HepG2 (cell line): ENCODE results near the gene ARCN1. TPM values are rescaled to one million over a fixed set of nuclear protein-coding genes. Genes with fewer than 3 reads are reported as not detected.

Experiments
- ATAC-seq: fragments of 200-7000 bp; cut with Tn5 transposase; 3 replicates; pipeline ENCODE4 v1.9.1; 2020; ENCODE audit warnings: mild to moderate bottlenecking, moderate library complexity
- BruUV-seq: library from RNA; stranded (reverse); fragments of 400-500 nt; replicated peaks from 2 replicates; lab custom pipeline; 2021; lab: Mats Ljungman, UMichigan
- CTCF ChIA-PET: fragments of 300-600 bp; formaldehyde crosslinking; extraction: SDS; loops from one replicate; lab custom pipeline; 2021; ENCODE audit warnings: low total read pairs, inconsistent platforms, low intra/inter-chr PET ratio; lab: Yijun Ruan, JAX
- POLR2A ChIA-PET: fragments of 350-600 bp; sonication (Branson Sonifier 250); formaldehyde crosslinking; loops from one replicate; lab custom pipeline; 2020; ENCODE audit warnings: antibody characterized with exemption, inconsistent platforms; lab: Yijun Ruan, JAX
- DNase-seq: peaks from one replicate; pipeline ENCODE4 v3.0.0-alpha.2; 2015; ENCODE audit warnings: low spot score
- FAIRE-seq: peaks from 3 replicates; lab custom pipeline; 2011; peaks lifted over from hg19 to GRCh38; lab: Jason Lieb, UNC
- H2AFZ ChIP-seq: one replicate; pipeline ENCODE4 v1.6.1; 2011; ENCODE audit warnings: low read length, inconsistent platforms
- H3K27ac ChIP-seq: fragments of 300-600 bp; 3 replicates; pipeline ENCODE4 v1.8.0; 2011; ENCODE audit warnings: mixed run types, mild to moderate bottlenecking, mixed read lengths, low read length, inconsistent platforms; ENCODE audit not compliant: insufficient read depth; ENCODE audit errors: extremely low read length
- H3K27me3 ChIP-seq, 2 experiments: fragments of 200-600 bp in 1 of 2; 2 replicates in 1 of 2; 3 replicates in 1 of 2; pipeline versions ENCODE4 v1.6.0 to v1.8.0; 2011; ENCODE audit warnings: low read length in 2 of 2, mild to moderate bottlenecking in 2 of 2, moderate library complexity in 2 of 2, inconsistent platforms in 1 of 2; ENCODE audit not compliant: insufficient read depth in 2 of 2, control insufficient read depth in 1 of 2
- H3K36me3 ChIP-seq, 2 experiments: fragments of 200-600 bp in 1 of 2; replicated peaks in 1 of 2; 2 replicates in 1 of 2; 3 replicates in 1 of 2; pipeline versions ENCODE4 v1.5.1 to v1.8.0; 2011; ENCODE audit warnings: low read length in 2 of 2, inconsistent platforms in 1 of 2; ENCODE audit not compliant: insufficient read depth in 2 of 2, control insufficient read depth in 1 of 2
- H3K4me1 ChIP-seq: 2 replicates; pipeline ENCODE4 v1.5.1; 2012; ENCODE audit warnings: low read length, inconsistent platforms; ENCODE audit not compliant: insufficient read depth
- H3K4me2 ChIP-seq: 2 replicates; pipeline ENCODE4 v1.6.0; 2011; ENCODE audit warnings: low read depth, low read length, inconsistent platforms
- H3K4me3 ChIP-seq, 3 experiments: fragments of 200-600 bp in 1 of 3; sonication (generic), shearing (Covaris generic) in 1 of 3; replicated peaks in 1 of 3; 2 replicates each; pipeline ENCODE4 v1.5.1; 2011 to 2016; ENCODE audit warnings: low read length in 3 of 3, inconsistent platforms in 2 of 3, low read depth in 2 of 3, mild to moderate bottlenecking in 2 of 3, control low read depth in 1 of 3, mixed read lengths in 1 of 3; ENCODE audit not compliant: insufficient read depth in 1 of 3
- H3K79me2 ChIP-seq: one replicate; pipeline ENCODE4 v1.6.1; 2011; ENCODE audit warnings: low read length, inconsistent platforms; ENCODE audit not compliant: insufficient read depth
- H3K9ac ChIP-seq: 2 replicates; pipeline ENCODE4 v1.6.0; 2011; ENCODE audit warnings: mild to moderate bottlenecking, low read depth, low read length, inconsistent platforms; ENCODE audit not compliant: insufficient read depth
- H3K9me3 ChIP-seq: 2 replicates; pipeline ENCODE4 v1.5.1; 2012; ENCODE audit warnings: mild to moderate bottlenecking, low read length
- H4K20me1 ChIP-seq: 2 replicates; pipeline ENCODE4 v1.6.0; 2011; ENCODE audit warnings: inconsistent platforms, mild to moderate bottlenecking, low read length, moderate library complexity; ENCODE audit not compliant: insufficient read depth
- ATF7 ChIP-seq, 2 experiments: fragments of 450-650 bp in 1 of 2; sonication (generic) in 1 of 2; formaldehyde crosslinking in 1 of 2; IDR thresholded peaks; 2 replicates each; pipeline versions ENCODE4 v1.4.0 to v1.6.1; 2016 to 2020; ENCODE audit warnings: antibody characterized with exemption in 1 of 2, mild to moderate bottlenecking in 1 of 2, missing genetic modification reagents in 1 of 2
- CREM ChIP-seq, 2 experiments: sonication (generic) in 1 of 2; formaldehyde crosslinking in 1 of 2; IDR thresholded peaks; 2 replicates each; pipeline versions ENCODE4 v1.4.0 to v1.6.1; 2016 to 2020; ENCODE audit warnings: antibody characterized with exemption in 1 of 2, mild to moderate bottlenecking in 1 of 2, missing genetic modification reagents in 1 of 2
- FOSL1 ChIP-seq: sonication (generic); formaldehyde crosslinking; IDR thresholded peaks from 2 replicates; pipeline ENCODE4 v1.9.0; 2021; ENCODE audit warnings: missing genetic modification reagents, borderline replicate concordance
- HOXD1 ChIP-seq: sonication (generic); formaldehyde crosslinking; IDR thresholded peaks from 2 replicates; pipeline ENCODE4 v1.5.0; 2020; ENCODE audit warnings: missing genetic modification reagents
- MTA3 ChIP-seq: sonication (generic); formaldehyde crosslinking; IDR thresholded peaks from 2 replicates; pipeline ENCODE4 v1.4.0; 2020; ENCODE audit warnings: missing genetic modification reagents
- MYNN ChIP-seq: sonication (generic); formaldehyde crosslinking; IDR thresholded peaks from 2 replicates; pipeline ENCODE4 v1.4.0; 2020; ENCODE audit warnings: mild to moderate bottlenecking, low read depth, missing genetic modification reagents
- SP4 ChIP-seq: sonication (generic); formaldehyde crosslinking; IDR thresholded peaks from 2 replicates; pipeline ENCODE4 v1.8.1; 2023; ENCODE audit warnings: mild to moderate bottlenecking, missing genetic modification reagents
- ZMYM4 ChIP-seq: sonication (generic); formaldehyde crosslinking; IDR thresholded peaks from 2 replicates; pipeline ENCODE4 v1.8.1; 2023; ENCODE audit warnings: mild to moderate bottlenecking, missing genetic modification reagents
- ZNF282 ChIP-seq: fragments of 450-650 bp; IDR thresholded peaks from 2 replicates; pipeline ENCODE4 v1.6.1; 2018; ENCODE audit not compliant: partially characterized antibody
- ZNF839 ChIP-seq: sonication (generic); formaldehyde crosslinking; IDR thresholded peaks from 2 replicates; pipeline ENCODE4 v1.4.0; 2020; ENCODE audit warnings: missing genetic modification reagents, mild to moderate bottlenecking, borderline replicate concordance
- ZSCAN12 ChIP-seq: sonication (generic); formaldehyde crosslinking; IDR thresholded peaks from 2 replicates; pipeline ENCODE4 v1.9.0; 2021; ENCODE audit warnings: mild to moderate bottlenecking, missing genetic modification reagents
- WGBS: methylation state at CpG from one replicate; pipeline ENCODE4 v1.1.6; 2017; ENCODE audit warnings: low lambda C conversion rate; 5-methylcytosine and 5-hydroxymethylcytosine counted together
- in situ Hi-C: cut with HindIII; loops from 2 replicates; pipeline ENCODE4 v1.10.0; 2017; ENCODE audit warnings: low pct_unique_long_range_greater_than_20kb; ENCODE audit not compliant: extremely low pct_ligation_motif_present
- intact Hi-C: fragments of 100-400 bp; cut with micrococcal nuclease; formaldehyde crosslinking; loops from one replicate; pipeline ENCODE4 v1.10.0; 2022; ENCODE audit not compliant: unreplicated experiment
- polyA plus RNA-seq, 8 experiments: library from polyadenylated mRNA; depleted of rRNA in 3 of 8; stranded (reverse) in 7 of 8; unstranded in 1 of 8; fragments of >200 nt; fragmentation: Illumina TruSeq in 4 of 8; extraction: Trizol in 4 of 8; gene quantifications; 2 replicates each; pipeline versions ENCODE4 v1.2.1 to v1.2.3, GENCODE V29; 2011 to 2016; ENCODE audit warnings: low read depth in 4 of 8, missing spikeins in 1 of 8, mixed read lengths in 1 of 8; ENCODE audit not compliant: insufficient read depth in 1 of 8
- total RNA-seq, 5 experiments: library from RNA; depleted of rRNA; stranded (reverse); fragments of >200 nt; fragmentation: Illumina TruSeq; extraction: Trizol; gene quantifications; 2 replicates each; pipeline ENCODE4 v1.2.3, GENCODE V29; 2016; ENCODE audit warnings: low read depth in 1 of 5
- TF ChIP-seq, protein P1 (sequence below): sonication (generic); formaldehyde crosslinking; IDR thresholded peaks from 2 replicates; pipeline ENCODE4 v1.4.0; 2020; ENCODE audit warnings: missing genetic modification reagents, borderline replicate concordance
- TF ChIP-seq, protein P2 (sequence below): sonication (generic); formaldehyde crosslinking; IDR thresholded peaks from 2 replicates; pipeline ENCODE4 v1.9.0; 2021; ENCODE audit warnings: missing genetic modification reagents, borderline replicate concordance
- TF ChIP-seq, protein P3 (sequence below): sonication (generic); formaldehyde crosslinking; IDR thresholded peaks from 2 replicates; pipeline ENCODE4 v1.5.0; 2020; ENCODE audit warnings: missing genetic modification reagents

Gene ARCN1
- total and polyA plus RNA-seq, 2 of the 13 experiments (the other 11 are each of a cell fraction or from before 2014, with no cell fraction given) = 148 to 200 TPM

DNA sequence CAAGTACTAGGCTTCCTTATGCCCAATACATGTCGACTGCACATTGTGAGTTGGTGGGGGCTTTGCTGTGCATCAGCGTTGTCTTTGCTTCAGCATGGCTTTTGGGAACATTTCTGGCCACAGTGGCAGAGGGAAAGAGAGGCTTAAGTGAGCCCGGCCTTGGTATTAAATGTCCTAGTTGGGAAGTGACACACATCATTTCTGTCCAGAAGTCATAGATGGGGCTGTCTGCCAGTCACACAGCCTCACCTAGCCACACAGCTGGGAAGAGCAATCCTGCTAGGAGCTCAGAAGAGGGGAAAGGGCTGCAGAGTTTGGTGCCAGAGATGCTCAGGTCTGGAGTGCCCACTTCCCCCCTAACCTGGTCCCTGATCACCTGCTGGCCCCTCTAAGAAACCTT lies 79.6 kb downstream of the ARCN1 start:
- in situ Hi-C loops = no loop called here
- H3K36me3 ChIP-seq = peaks cover 15 to 25% of the 10 kb centered on the region in 2 experiments; a peak in 4 of 5 replicates
- POLR2A ChIA-PET = no interaction called here
- no peak for FAIRE-seq
- no peak for DNase-seq
- 94% methylated on average over 3 of the region's 3 CpGs for WGBS
- BruUV-seq = no TSS peak
- H3K27me3 ChIP-seq = no peaks in the 10 kb centered on the region
- H3K4me2 ChIP-seq = no peak overlapping the region
- H3K27ac ChIP-seq = no peak overlapping the region
- H2AFZ ChIP-seq = no peak overlapping the region
- H4K20me1 ChIP-seq = no peaks in the 10 kb centered on the region
- CTCF ChIA-PET = no interaction called here
- H3K79me2 ChIP-seq = no peaks in the 10 kb centered on the region
- H3K9ac ChIP-seq = no peak overlapping the region
- H3K4me1 ChIP-seq = peaks cover 22% of the 10 kb centered on the region
- no peak overlapping the region for H3K4me3 ChIP-seq
- intact Hi-C loops = no loop called here
- no peaks in the 10 kb centered on the region for H3K9me3 ChIP-seq
- no peak for ATAC-seq
- TF ChIP-seq MTA3 (CRISPR knock-in tag) = no peak
- no peak for TF ChIP-seq HOXD1
- TF ChIP-seq MYNN (CRISPR knock-in tag) = no peak
- no peak for TF ChIP-seq ZMYM4 (CRISPR knock-in tag)
- no peak for TF ChIP-seq ZNF839 (CRISPR knock-in tag)
- TF ChIP-seq ATF7 (IDR thresholded peaks at IDR 0.05) = no peak
- TF ChIP-seq ATF7 (CRISPR knock-in tag; IDR thresholded peaks at IDR 0.05) = no peak
- TF ChIP-seq, protein P1, sequence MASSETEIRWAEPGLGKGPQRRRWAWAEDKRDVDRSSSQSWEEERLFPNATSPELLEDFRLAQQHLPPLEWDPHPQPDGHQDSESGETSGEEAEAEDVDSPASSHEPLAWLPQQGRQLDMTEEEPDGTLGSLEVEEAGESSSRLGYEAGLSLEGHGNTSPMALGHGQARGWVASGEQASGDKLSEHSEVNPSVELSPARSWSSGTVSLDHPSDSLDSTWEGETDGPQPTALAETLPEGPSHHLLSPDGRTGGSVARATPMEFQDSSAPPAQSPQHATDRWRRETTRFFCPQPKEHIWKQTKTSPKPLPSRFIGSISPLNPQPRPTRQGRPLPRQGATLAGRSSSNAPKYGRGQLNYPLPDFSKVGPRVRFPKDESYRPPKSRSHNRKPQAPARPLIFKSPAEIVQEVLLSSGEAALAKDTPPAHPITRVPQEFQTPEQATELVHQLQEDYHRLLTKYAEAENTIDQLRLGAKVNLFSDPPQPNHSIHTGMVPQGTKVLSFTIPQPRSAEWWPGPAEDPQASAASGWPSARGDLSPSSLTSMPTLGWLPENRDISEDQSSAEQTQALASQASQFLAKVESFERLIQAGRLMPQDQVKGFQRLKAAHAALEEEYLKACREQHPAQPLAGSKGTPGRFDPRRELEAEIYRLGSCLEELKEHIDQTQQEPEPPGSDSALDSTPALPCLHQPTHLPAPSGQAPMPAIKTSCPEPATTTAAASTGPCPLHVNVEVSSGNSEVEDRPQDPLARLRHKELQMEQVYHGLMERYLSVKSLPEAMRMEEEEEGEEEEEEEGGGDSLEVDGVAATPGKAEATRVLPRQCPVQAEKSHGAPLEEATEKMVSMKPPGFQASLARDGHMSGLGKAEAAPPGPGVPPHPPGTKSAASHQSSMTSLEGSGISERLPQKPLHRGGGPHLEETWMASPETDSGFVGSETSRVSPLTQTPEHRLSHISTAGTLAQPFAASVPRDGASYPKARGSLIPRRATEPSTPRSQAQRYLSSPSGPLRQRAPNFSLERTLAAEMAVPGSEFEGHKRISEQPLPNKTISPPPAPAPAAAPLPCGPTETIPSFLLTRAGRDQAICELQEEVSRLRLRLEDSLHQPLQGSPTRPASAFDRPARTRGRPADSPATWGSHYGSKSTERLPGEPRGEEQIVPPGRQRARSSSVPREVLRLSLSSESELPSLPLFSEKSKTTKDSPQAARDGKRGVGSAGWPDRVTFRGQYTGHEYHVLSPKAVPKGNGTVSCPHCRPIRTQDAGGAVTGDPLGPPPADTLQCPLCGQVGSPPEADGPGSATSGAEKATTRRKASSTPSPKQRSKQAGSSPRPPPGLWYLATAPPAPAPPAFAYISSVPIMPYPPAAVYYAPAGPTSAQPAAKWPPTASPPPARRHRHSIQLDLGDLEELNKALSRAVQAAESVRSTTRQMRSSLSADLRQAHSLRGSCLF (CRISPR knock-in tag) = no peak
- no peak for TF ChIP-seq ZNF282
- TF ChIP-seq ZSCAN12 (CRISPR knock-in tag) = no peak
- TF ChIP-seq SP4 (CRISPR knock-in tag) = no peak
- TF ChIP-seq FOSL1 (CRISPR knock-in tag) = no peak
- TF ChIP-seq CREM (IDR thresholded peaks at IDR 0.05) = no peak
- no peak for TF ChIP-seq CREM (CRISPR knock-in tag; IDR thresholded peaks at IDR 0.05)
- TF ChIP-seq, protein P2, sequence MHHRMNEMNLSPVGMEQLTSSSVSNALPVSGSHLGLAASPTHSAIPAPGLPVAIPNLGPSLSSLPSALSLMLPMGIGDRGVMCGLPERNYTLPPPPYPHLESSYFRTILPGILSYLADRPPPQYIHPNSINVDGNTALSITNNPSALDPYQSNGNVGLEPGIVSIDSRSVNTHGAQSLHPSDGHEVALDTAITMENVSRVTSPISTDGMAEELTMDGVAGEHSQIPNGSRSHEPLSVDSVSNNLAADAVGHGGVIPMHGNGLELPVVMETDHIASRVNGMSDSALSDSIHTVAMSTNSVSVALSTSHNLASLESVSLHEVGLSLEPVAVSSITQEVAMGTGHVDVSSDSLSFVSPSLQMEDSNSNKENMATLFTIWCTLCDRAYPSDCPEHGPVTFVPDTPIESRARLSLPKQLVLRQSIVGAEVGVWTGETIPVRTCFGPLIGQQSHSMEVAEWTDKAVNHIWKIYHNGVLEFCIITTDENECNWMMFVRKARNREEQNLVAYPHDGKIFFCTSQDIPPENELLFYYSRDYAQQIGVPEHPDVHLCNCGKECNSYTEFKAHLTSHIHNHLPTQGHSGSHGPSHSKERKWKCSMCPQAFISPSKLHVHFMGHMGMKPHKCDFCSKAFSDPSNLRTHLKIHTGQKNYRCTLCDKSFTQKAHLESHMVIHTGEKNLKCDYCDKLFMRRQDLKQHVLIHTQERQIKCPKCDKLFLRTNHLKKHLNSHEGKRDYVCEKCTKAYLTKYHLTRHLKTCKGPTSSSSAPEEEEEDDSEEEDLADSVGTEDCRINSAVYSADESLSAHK (CRISPR knock-in tag) = no peak
- TF ChIP-seq, protein P3, sequence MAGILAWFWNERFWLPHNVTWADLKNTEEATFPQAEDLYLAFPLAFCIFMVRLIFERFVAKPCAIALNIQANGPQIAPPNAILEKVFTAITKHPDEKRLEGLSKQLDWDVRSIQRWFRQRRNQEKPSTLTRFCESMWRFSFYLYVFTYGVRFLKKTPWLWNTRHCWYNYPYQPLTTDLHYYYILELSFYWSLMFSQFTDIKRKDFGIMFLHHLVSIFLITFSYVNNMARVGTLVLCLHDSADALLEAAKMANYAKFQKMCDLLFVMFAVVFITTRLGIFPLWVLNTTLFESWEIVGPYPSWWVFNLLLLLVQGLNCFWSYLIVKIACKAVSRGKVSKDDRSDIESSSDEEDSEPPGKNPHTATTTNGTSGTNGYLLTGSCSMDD (CRISPR knock-in tag) = no peak
